NCI-H226 (cell line): Measurements from ENCODE around the gene DENND1A.

Source experiments
- DNase-seq: peaks from one replicate; pipeline ENCODE4 v3.0.0-alpha.2; 2015

DENND1A gene

DNA sequence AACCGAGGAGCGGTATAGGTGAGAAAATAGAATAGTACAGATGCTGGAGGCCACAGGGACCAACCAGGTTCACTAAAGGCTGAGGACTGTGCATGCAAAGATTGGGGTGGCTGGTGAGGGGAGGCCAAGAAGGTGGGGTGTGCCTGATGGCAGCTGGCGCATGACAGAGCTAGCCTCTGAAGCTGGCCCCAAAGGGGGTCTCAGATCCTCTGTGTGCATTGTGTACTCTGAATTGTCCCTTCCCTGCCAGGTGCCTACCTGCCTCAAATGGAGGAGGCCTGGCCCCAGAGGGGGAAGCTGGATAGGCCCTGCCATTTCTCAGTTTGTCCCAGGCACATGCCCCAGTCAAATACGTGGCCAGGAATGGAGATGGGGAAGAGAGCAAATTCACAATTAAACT lies 510.8 kb downstream of the DENND1A start:
- DNase-seq: no peak

- DNase-seq: no peak
Measured at GRCh38 chr9:123418506-123418905, 511.4 kb downstream of the DENND1A start.

DNA sequence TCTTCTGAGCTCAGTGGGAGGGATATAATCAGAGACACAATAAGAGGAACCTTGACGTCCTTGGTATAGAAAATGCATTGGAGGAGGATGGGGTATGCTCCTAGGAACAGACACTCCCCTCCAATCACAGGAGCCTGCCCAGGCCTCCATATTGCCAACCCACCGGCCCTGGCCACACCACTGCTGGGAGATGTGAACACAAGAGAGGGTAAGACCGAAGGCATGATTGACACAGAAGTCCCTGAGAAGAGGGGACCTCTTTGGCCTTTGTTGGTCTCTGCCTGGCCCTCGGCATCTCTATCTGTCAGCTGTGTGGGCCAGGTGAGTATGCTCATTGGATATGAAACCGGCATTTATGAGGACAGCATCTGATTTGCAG lies 511.9 kb downstream of the DENND1A start:
- DNase-seq: no peak

DNA sequence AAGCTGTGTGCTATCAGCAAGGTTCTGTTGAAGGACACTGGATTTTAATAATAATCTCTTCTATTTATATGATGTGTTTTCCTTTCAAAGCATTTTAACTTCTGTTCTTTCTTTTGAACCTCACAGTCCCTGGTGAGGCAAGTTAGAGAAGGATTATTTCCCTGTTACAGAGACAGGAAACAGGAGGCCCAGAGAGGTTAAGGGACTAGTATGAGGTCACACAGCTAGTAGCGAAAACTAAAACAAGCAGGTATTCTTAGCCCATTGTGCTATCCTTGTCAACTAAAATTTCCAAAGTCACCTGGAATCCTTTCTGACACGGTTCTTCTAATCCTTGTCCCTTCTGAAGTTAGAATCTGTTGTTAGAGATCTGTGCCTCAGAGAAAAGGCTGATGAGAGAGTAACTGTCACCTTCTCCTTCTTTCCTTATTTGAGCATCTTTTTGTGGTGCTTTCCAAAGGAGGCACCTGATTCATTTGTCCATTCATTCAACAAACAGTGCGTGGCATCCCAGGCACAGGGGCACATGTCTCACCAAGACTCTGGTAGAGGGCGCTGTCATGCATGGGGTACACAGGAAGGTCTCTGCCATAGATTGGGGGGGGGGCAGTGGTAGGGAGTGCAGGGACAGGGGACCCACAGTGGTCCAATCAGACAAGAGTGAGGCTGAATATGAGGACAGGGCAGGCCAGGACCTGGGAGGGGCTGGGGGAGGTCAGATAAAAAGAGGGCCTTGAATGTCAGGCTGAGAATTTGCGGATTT lies 512.5 kb downstream of the DENND1A start:
- no peak for DNase-seq

DNA sequence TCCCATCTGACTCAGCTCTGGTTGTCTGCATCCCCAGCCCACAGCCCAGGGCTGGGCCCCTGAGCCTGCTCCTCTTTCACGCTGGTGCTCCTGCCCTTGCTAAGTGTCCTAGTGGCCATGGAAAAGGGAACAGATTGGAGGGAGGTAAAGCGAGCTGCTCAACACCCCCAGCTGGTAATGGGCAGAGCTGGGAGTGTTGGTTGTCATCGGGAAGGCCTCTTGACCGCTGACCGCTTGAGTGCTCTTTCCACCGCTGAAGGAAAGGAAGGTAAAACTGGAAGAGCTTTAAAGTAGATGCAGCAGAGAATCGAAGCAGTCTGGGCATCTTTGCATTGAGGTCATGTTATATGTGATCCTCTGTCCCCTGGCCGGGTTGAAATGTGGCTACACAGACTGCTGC lies 513.8 kb downstream of the DENND1A start:
- DNase-seq: no peak

DNA sequence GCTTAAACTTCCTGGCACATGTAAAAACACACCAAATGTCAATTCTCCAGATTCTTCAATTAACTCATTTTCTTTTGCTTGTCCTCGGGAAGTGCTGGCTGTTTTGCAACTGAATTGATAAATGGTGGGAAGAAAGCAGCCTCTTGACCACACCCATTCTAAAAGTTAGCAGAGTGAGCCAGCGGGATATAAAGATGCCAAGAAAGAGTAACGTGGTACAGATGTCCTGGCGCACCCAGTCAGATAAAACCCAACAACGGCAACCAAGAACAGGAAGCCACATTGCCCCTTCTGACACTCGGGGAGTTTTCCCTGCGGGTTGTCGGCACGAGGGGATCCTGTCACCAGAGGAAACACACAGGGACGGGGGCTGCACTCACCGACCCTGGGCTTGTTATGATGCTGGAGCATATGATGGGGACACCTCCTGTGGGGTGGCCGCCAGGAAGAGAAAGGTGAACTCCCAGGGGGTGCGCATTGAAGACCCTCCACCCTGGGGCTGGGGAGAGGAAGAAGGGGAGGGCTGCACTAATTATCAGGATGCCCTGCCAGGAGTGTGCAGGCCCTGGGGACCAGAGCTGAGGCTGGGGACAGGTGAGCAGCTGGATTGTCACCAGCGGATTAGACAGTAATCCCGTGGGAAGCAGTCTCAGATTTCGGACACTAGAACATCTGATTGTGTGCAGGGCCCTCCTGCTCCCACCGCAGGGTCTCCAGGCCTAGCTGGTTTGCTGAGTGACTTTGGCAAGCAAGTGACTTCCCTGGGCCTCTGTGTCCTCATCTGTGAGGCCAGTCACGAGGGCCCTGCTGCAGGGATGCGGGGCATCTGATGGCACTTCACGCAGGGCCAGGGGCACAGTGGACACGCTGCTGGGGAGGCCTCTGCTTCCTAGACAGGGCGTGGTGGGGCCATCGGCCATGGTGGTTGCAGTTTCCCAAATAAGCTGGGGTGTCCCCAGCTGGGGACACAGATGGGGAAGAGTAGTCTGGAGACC lies 514.7 kb downstream of the DENND1A start:
- DNase-seq: no peak

- no peak for DNase-seq
Measured at GRCh38 chr9:123414204-123414603, 515.7 kb downstream of the DENND1A start.

- DNase-seq: no peak
Measured at GRCh38 chr9:123412171-123412820, 517.6 kb downstream of the DENND1A start.

DNA sequence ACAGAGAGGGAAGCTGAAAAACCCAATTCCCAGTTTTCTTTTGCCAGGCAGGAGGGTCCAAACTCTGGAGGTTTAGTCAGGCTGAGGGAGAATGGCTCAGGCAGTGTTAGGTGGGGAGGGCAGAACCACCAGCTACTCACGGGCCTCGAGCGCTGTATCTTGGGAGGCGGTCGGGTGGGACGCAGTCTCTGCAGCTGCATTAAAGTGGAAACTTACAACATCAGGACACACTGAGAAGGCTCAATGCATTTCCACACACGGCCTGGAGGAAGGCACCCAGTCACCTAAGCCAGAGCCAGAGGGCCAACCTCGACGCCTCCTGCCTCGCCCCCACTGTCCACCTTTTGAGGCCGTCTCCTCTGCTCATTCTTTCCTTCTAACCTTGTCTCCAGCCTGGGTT lies 518.3 kb downstream of the DENND1A start:
- DNase-seq: no peak

GRCh38 chr9:123411191-123411590 lies 518.7 kb downstream of the DENND1A start:
- DNase-seq: no peak

DNA sequence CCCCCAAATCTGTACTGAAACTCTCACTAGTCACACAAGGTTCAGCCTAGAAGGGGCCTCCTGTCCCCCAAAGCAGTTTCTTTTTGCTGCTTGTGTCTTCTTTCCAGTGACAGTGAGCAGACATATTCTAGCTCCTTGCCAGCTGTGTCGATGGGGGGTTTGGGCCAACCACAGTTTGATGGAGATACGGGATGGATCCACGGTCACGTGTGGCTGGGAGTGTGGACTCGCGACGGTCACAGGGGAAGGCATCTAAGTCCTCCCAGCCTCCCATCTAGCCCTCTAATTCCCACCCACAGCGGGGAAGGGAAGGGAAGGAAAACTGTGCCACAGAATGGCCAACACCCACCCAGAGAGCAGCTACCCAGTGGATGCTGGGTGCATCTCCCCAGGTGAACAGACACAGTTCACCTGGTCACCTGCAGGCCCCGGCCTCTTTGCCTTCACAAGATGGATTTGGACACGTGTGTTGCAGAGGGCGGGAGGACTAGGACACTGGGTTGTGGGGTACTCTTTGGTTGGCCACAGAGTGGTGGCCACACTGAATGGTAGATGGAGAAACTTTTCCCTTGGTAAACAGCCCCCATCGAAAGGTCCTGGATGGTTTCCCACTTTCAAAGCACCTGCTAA lies 519.5 kb downstream of the DENND1A start:
- DNase-seq: no peak

DNA sequence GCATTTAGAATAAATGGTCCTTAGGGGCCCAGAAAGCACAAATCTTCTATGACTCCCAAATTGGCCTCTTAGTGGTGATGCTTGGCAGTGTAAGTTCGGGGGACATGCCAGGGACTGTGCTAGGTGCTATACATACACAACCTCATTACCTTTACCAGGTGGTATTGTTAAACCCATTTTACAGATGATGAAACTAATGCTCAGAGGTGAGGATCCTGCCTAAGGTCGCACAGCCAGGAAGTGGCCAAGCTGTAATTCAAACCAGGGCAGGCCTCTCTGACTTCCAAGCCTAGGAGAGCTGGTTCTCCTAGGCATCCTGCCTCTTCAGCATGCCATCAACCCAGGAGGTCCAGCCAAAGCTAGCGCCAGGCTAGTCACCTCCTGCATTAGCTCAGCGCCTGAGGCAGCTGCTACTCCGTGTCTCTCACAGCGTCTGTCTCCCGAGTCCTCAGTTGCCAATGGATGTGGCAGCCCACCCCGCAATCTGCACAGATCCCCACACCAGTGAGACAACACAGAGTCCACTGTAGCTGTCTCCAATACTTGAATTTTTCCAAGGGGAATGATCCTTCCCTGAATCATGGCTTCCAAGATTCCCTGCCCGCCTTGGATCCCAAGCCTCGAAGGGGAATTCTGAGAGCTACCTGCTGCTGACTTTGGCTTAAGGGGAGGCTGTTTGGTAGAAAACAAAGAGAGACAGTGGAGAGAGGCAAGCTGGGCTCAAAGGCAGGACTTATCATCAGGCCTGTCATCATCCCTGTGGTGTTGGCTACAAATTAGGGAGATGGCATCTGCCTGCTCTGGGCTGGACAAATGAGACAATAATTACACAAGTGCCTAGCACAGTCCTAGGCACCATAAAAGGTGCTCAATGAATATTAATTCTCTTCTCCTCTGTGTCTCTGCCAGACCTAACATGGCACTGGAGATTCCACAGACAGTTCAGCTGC lies 521.3 kb downstream of the DENND1A start:
- no peak for DNase-seq

DNA sequence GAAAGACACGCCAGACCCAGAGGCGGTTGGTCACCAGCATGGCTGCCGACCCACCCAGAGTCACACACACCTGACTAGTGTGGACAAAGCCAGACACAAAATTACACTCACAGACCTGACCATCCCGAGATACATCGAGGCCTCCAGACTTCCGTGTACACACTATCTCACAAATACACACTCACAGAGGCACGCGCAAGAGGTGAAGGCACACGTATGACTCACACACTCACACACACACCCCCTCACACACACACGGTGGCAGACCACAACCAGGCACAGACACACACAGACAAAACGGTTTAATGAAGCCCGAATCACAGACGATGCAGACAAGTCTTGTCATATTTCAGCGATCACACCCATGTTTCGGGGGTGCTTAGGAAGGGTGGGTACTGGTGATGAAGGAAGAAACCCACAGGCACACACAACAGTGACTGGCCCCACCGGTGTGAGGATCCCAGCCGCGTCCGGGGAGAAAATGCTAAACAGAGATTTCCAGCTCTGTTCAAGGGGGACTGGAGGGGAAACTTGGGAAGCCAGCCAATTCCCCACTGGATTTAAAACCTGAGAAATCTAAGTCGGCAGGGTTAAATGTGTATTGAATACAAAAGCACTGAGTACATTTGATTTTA lies 522.6 kb downstream of the DENND1A start:
- no peak for DNase-seq

DNA sequence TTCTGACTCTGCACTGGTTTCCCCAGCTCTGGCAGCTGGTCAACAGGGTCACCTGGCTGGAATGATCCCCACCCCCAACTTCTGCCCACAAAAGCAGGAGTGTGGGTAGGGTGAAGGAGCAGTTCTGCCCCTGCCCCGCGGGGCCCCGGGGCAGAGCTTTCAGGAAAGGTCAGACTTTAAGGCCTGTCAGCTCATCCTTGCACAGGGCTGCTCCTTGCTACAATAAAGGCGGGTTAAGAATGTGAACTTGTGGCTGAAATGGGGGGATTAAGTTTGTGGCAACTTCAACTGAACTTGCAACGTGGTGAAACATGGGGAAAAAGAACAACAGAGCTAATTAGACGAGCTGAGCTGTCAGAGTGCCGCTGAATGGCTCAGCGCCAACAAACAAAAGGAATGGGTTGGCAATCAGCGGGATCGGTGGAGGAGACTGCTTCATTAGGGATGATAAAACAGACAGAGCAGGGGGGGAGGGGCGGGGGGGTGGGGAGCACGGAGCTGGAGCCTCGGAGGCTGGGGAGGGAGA lies 523.2 kb downstream of the DENND1A start:
- no peak for DNase-seq

GRCh38 chr9:123406016-123406415 lies 523.9 kb downstream of the DENND1A start:
- no peak for DNase-seq

DNA sequence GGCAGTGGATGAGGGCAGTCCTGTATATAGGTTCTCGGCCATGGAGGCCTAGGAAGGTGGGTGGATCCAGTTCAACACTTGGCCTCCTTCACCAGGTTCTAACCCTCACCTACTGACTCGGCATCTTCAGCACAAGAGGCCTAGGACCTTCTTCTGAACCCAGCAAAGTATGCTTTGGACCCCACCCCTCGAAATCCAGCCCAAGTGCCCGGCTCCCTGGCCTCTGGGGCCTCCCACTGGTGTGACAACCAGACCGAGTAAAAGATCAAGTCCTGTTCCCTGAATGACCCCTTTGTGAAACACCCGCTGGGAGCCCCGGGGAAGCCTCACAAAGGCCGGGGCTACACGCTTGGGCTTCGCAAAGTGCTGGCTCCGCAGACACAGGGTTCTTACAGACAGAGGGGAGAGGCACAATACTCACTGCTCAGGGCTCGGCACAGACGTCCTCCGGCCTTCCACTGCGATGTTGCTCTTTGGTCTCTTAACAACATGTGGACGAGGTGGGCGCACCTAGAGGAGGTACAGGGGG lies 526.9 kb downstream of the DENND1A start:
- DNase-seq: no peak

DNA sequence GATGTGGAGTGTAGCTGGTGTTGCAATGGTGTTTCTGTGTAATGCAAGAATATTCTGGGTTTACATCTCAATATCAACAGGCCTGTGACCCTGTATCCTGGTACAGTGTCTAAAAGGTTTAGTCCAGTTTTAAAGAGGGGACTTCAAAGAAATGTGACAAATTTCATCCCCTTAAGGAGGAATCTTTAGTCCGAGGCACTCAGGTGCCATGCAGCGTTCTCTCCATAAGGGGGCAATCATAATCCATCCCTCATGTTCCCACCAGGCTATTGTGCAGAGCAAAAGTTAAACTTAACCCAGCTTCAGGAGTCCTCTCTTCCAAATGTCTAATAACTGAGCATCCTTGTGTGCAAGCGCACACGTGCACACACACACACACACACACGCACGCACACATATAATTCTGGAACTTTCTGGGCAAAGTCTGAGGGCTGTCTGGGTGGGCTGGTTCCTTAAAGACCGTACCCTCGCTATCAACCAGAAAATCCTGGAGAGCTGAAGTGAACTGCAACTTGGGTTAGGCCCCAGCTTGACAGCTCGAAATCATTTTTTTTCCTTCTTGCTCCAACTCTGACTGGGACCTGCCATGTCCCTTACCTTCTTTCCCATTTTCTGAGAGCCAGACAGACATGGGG lies 527.9 kb downstream of the DENND1A start:
- peak; percentile 11 for DNase-seq

DNA sequence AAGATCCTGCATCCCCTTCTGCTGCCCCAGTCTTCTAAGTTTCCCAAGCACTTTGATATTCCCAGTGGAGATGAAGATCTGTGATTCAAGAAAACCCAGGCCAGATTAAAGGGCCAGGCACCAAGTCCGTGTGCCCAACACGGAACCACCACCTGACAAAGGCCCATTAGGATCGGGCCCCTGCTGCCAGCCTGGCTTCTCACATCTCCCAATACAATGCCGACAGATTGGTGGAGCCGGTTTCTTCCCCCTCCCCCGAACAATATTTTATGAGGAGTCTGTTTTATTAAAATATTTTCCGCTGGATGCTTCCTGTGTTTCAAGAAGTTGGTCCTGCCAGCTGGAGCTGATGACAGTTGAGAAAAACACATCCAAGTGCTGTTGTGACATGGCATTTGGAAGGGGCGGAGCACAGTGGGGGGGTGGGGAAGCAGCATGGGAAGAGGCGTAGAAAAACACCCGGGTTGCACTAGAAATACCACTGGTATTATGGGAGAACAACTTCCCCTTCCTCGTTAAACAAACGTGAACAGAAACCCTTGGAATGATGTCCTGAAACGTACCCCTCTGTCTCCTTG lies 528.9 kb downstream of the DENND1A start:
- no peak for DNase-seq

DNA sequence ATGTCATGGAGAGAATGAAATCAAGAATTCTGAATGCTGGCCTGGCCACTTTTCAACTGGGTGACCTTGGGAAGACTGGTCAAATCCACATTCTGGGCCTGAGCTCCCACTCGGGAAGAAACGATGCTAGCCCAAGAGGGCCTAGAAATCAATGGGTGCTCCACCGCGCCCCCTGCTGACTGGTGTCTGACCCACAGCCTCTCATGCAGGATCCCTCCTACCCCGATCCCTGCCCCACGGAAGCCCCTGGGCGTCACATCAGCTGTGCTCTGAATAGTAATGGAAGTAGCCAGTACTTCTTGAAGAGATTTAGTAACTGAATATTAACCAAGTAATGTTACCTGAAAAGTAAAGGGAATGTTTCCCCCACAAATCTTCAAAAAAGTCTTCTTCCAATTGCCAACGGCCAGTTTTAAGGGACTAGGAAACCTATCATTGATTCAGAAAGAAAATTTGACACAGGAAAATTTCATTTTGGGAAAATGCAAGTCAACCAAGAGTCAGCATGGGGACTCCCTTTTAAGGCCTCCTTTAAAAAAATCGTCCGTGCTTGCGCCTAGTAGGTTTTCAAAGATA lies 530.0 kb downstream of the DENND1A start:
- no peak for DNase-seq
